GM18502 (cell line): ENCODE data around the gene CDKN2C.
"Not testable (repeated sequence)": the region's sequence is repeated elsewhere in the genome, so short reads cannot be mapped to it uniquely, and the experiment has no call there.

Source experiments
- ATAC-seq: cut with Tn5 transposase; IDR thresholded peaks from one replicate; pipeline ENCODE4 v1.9.1; 2021; ENCODE audit warnings: mild to moderate bottlenecking; ENCODE audit not compliant: unreplicated experiment, poor library complexity

CDKN2C gene

GRCh38 chr1:50969611-50970508 is at the start of gene CDKN2C:
Gene CDKN2C, plus strand, starts transcription at chr1:50970245. Its CDS starts 124 bp downstream, at chr1:50970369.
- ATAC-seq: peak; percentile 38

- ATAC-seq: no peak
Observed at GRCh38 chr1:50920409-50920808, 49.6 kb upstream of the CDKN2C start.

GRCh38 chr1:50921029-50921428 is 49.0 kb upstream of the CDKN2C start:
- ATAC-seq: no peak

GRCh38 chr1:50923564-50923963 is 46.5 kb upstream of the CDKN2C start:
- no peak for ATAC-seq

GRCh38 chr1:50929376-50929958 is 40.6 kb upstream of the CDKN2C start:
- no peak for ATAC-seq

- peak; percentile 69 for ATAC-seq
Observed at GRCh38 chr1:50930193-50930592, 39.9 kb upstream of the CDKN2C start.

- no peak for ATAC-seq
Observed at GRCh38 chr1:50930965-50931737, 38.9 kb upstream of the CDKN2C start.

GRCh38 chr1:50932043-50932442 is 38.0 kb upstream of the CDKN2C start:
- not testable (repeated sequence) for ATAC-seq

- ATAC-seq: not testable (repeated sequence)
Observed at GRCh38 chr1:50933770-50934169, 36.3 kb upstream of the CDKN2C start.

GRCh38 chr1:50934838-50935237 is 35.2 kb upstream of the CDKN2C start:
- ATAC-seq: no peak

- ATAC-seq: not testable (repeated sequence)
Observed at GRCh38 chr1:50935276-50935675, 34.8 kb upstream of the CDKN2C start.

- ATAC-seq: no peak
Observed at GRCh38 chr1:50936321-50936720, 33.7 kb upstream of the CDKN2C start.

- no peak for ATAC-seq
Observed at GRCh38 chr1:50940291-50940690, 29.8 kb upstream of the CDKN2C start.

- ATAC-seq: no peak
Observed at GRCh38 chr1:50942334-50942733, 27.7 kb upstream of the CDKN2C start.

GRCh38 chr1:50949286-50949982 is 20.6 kb upstream of the CDKN2C start:
- ATAC-seq: no peak

- ATAC-seq: no peak
Observed at GRCh38 chr1:50950396-50950795, 19.6 kb upstream of the CDKN2C start.

- not testable (repeated sequence) for ATAC-seq
Observed at GRCh38 chr1:50952566-50952965, 17.5 kb upstream of the CDKN2C start.

- ATAC-seq: no peak
Observed at GRCh38 chr1:50955116-50955515, 14.9 kb upstream of the CDKN2C start.

- peak; percentile 24 for ATAC-seq
Observed at GRCh38 chr1:50959303-50959912, 10.6 kb upstream of the CDKN2C start.
